LNCaP clone FGC (cell line): ENCODE data around the gene HHAT.
A peak's percentile ranks its signal among the peaks of the same experiment; 100 is the strongest.

Experiments used
- DNase-seq: peaks from one replicate; pipeline ENCODE4 v3.0.0-alpha.2; 2011; ENCODE audit warnings: low read depth
- H3K4me3 ChIP-seq: 2 replicates; pipeline ENCODE4 v1.5.1; 2011; ENCODE audit warnings: mild to moderate bottlenecking, low read depth, low read length, control low read depth
- TF ChIP-seq, protein P1 (sequence below): IDR thresholded peaks from 2 replicates; pipeline ENCODE4 v1.5.1; 2012; ENCODE audit warnings: mild to moderate bottlenecking; ENCODE audit not compliant: control insufficient read depth, insufficient read depth; ENCODE audit errors: extremely low read depth

The HHAT gene

DNA sequence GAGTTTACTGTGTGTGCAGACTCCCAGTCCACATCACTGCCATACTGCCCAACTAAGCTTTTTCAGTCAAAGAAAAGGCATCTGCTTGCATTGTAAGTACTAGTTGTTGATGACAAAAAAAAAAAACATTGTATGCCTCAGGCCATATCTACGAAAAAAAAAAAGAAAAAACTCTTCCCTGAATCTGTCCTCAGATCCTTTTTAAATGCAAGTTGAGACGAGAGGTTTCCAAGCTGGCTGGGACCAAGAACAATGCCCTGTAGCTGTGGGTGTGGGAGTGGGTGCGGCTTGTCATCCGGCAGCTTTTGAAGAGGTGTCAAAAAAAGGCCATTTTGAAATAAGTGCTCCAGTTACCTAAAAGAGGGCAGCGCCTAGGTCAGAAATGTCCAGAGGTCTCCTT lies 29.2 kb upstream of the HHAT start:
- H3K4me3 ChIP-seq = no peak overlapping the region
- no peak for DNase-seq
- TF ChIP-seq, protein P1, sequence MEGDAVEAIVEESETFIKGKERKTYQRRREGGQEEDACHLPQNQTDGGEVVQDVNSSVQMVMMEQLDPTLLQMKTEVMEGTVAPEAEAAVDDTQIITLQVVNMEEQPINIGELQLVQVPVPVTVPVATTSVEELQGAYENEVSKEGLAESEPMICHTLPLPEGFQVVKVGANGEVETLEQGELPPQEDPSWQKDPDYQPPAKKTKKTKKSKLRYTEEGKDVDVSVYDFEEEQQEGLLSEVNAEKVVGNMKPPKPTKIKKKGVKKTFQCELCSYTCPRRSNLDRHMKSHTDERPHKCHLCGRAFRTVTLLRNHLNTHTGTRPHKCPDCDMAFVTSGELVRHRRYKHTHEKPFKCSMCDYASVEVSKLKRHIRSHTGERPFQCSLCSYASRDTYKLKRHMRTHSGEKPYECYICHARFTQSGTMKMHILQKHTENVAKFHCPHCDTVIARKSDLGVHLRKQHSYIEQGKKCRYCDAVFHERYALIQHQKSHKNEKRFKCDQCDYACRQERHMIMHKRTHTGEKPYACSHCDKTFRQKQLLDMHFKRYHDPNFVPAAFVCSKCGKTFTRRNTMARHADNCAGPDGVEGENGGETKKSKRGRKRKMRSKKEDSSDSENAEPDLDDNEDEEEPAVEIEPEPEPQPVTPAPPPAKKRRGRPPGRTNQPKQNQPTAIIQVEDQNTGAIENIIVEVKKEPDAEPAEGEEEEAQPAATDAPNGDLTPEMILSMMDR = no peak

DNA sequence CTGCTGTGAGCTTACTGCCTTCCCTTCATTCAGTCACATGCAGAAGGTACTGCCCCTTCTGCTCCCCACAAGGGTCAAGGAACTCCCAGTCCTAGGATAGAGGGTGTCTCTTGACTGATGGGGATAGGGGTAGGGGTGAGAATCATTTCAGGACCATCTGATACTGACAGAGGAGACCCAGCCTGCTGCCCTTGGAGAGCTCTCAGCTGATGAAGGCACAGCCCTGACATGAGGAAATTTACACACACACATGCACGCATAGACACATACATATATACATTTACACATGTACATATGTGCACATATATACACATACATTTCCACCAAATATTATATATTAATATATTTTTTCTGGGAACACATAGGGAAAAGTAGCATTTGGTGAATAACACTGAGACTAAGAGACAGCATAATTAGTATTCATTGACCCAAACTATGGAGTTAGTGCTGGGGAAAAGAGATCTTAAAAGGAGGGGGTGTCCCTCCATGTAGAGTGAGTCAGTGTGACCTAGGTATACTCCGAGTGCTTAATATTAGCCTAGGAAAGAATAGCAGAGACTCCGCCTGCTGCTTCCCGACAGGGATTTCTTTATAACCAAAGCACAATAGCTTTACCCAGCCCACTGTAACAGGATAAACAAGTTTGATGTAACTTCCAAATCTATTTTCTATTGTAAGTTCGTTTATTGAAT lies 27.6 kb upstream of the HHAT start:
- TF ChIP-seq, protein P1 = no peak
- no peak for DNase-seq
- no peak overlapping the region for H3K4me3 ChIP-seq

DNA sequence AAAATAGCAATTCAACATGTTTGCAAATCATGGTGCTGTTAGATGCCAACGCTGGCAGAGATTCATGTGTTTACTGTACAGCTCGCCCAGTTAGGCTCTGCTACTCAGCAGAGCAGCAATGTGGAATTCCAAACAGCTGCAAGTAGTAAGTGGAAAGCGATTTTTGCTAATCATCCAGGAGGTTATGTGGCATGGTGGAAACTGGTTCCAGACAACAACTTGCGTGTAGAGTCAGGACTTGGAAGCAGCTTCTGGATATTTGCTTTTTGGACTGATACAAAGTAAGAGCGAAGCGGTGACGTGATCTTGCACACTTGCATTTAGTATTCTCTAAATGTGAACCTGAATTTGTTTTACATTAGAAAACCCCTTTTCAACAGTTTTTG lies 27.1 kb upstream of the HHAT start:
- peak; percentile 15 for DNase-seq
- TF ChIP-seq, protein P1 = no peak
- no peak overlapping the region for H3K4me3 ChIP-seq

DNA sequence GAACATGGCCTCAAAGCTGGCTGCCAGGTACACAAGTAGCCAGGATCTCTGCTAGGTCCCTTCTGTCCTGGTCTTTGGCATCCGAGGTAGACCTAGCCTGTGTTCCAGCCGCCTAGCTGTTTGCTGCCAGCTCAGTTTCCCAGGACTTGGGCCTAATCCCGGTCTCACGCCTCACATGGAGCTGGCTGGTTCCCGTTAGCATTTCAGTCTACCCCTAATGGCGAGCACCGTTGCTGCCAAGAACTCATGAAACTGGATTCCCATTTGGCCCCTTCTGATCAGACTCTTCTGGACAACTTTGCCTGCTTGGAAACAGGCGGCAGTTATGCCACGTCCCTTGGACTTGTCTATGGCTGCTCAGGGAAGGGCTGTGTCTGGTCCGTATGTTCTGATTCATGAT lies 26.2 kb upstream of the HHAT start:
- H3K4me3 ChIP-seq = no peak overlapping the region
- TF ChIP-seq, protein P1 = no peak
- DNase-seq = no peak

DNA sequence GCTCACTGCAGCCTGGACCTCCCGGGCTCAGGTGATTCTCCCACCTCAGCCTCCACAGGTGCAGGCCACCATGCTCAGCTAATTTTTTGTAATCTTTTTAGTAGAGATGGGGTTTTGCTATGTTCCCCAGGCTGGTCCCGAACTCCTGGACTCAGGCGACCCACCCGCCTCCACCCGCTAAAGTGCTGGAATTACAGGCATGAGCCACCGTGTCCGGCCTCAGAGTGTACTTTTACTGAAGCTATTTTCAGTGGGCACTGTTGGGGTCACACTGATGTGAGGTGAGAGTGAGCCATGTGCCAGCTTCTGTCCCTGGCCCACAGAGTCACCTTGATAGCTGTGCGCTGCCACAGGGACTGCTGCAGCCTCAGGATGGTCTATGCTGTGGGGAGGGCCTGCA lies 25.3 kb upstream of the HHAT start:
- TF ChIP-seq, protein P1 = no peak

DNA sequence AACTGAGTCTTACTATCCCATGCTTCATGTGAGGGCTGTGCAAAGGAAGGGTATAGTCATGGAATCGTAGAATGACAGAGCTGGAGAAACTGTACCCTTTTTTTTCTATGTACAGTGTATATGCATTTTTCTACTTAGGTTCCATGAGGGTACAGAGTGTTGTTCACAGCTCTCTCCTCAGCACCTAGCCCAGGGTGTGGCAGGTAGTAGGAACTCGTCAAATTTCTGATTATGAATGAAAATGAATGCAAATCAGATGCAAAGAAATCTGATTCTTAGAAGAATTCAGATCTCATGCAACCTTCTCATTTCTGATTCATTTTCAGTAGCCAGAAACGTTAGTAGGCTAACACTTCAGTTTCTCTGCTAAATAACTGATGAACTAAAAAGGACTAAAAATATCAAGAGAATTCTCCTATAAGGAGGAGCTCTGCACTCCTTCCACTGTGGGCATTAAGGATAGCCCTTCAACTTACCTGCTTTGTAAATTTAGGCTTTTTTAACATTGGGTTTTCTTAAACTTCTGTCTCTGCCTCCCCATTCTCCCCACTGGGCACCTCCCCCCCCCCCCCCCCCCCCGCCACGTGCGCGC lies 18.0 kb upstream of the HHAT start:
- no peak overlapping the region for H3K4me3 ChIP-seq
- DNase-seq = no peak
- TF ChIP-seq, protein P1 = no peak

More for the DNA sequence above, 25.3 kb upstream of the HHAT start:
- no peak overlapping the region for H3K4me3 ChIP-seq
- DNase-seq = no peak
